HPDE6-E6E7 (cell line): Measurements from ENCODE around the gene BORCS5.

ENCODE experiments used
- DNase-seq: peaks from one replicate; pipeline ENCODE4 v3.0.0; 2011; ENCODE audit warnings: missing footprints; ENCODE audit errors: extremely low spot score

Gene BORCS5

DNA sequence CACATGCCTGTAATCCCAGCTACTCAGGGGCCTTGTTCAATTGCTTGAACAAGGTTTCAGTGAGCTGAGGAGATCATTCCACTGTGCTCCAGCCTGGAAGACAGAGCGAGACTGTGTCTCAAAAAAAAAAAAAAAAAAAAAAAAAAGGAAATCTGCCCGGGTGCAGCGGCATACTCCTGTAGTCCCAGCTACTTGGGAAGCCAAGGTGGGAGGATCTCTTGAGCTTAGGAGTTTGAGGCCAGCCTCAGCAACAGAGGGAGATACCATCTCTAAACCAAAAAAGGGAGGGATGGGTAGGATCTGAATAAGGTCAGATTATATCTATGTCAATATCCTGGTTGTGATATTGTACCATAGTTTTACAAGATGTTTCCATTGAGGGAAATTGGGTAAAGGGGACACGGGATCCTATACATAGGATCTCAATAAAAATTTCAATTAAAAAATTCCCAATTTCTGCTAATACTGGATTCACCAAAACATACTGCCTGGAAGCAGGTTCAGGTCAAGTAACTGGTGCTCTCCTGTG lies 76.4 kb downstream of the BORCS5 start:
- no peak for DNase-seq

DNA sequence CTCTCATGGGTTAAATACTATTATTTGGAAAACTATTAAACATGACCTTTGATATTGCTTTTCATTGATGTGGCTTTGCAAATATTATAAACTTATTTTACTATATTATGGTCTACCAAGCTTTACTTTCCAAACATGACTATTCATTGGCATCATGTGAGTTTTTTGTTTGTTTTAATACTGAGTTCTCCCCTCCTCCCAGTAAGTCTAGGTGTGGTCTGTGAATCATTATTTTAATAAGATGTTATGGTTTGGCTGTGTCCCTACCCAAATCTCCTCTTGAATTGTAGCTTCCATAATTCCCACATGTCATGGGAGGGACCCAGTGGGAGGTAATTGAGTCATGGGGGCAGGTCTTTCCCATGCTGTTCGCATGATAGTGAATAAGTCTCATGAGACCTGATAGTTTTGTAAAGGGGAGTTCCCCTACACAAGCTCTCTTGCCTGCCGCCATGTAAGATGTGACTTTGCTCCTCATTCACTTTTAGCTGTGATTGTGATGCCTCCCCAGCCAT lies 80.0 kb downstream of the BORCS5 start:
- DNase-seq, result no peak

DNA sequence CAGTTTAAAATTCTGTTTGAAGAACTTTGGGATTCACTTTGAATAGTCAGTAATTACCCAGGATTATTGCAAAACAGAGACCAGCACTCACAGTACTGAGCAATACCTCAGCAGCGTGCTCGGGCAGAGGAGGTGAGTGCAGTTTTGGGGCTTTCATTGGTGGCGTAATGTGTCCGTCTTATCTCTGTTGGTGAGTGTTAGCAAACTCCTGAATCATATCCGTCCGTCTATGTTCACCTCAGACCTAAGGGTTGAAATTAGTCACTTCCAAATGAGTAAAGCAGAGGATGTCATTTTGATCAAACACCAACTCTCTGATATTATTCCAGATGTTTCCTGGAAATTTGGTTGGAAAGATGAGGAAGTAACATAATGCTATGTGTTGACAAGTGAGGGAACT lies 82.8 kb downstream of the BORCS5 start:
- DNase-seq, result peak; percentile 85

DNA sequence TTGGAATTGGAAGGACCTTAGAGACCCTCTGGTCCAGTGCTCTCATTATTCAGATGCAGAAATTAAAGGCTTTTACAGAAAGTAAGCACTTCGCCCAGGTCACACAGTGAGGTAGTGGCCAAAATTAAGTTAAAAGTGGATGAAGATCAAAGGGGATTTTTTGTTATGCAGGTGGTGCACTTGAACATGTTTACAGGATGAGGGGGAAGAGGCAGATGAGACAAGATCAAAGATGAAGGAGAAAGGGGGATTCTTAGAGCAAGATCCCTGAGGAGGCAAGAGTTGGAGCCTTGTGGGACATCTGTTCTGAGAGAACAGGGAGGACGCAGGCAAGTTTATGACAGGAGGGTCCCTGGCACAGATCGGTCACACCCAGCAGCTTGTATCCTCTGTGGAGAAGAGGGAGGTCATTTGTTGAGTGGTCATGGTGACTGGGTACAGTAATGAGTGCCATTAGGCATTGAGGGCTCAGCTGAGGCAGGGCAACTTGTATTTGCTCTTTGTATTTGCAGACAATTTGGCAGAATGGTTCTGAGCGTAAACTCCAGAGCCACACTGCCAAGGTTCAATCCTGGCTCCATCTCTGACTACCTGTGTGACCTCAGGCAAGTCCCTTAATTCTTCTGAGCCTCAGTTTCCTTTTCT lies 84.0 kb downstream of the BORCS5 start:
- no peak for DNase-seq

DNA sequence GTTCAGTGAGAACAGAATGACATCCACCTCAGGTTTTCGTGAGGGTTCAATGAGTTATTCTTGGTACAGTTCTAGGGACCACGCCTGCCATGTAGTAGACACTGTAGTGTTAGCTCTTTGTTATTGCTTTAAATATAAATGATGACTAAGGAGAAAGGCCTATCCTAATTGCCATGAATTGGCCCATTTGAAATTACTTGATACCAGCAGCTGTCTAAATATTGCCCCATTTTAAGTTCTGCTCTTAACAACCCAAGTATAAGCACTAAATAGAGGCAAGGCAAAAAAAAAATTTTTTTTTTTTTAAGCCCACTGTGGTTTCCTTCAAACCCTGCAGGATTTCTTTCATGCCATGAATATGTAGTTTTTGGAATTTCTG lies 84.5 kb downstream of the BORCS5 start:
- DNase-seq, result no peak

DNA sequence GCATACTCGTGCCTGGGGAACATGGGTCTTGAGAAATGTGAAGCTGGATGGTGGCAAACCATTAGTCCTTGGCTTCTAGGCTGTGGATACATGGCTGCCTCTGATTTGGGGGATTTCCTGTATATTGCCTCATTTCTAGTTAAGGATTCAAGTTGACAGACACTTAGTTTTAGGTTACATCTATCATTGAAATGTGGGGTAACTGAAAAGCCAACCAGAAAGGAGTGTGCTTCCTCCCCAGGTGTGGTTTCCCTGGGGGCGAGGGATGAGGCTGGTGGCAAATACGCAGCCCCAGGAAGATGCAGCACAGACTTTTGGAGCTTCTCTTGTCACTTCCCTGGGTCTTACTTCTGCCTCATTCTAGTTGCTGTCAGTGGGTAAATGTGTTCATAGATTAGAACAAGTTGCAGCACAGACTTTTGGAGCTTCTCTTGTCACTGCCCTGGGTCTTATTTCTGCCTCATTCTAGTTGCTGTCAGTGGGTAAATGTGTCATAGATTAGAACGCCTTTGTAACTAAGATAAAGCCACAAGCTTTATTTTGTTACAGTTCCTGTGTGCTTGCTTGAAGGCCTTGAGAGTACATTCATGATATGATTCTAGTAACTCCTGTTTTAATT lies 85.1 kb downstream of the BORCS5 start:
- no peak for DNase-seq

DNA sequence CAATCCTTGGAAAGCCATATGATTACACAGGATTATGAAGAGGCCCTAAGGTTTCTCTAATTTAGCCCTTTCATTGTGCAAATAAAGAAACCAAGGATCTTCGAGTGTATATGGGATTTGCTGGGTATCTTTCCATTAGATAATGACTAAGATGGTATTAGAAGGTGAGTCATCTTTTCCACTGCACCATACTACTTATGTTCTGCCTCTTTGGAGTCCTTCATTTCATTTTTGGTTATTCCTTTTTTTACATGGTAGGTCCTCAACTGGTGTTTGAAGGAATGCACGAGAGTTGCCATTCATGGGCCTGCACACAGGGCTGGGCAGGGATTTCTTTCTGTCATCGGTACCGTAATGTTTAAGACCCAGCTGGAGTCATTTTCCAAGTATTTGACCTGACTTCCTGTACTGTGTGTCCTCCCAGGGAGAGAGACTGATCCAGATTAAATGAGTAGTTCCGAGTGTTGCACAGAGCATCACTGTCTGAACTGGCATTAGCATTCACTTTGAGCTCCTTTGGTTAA lies 85.7 kb downstream of the BORCS5 start:
- DNase-seq, result no peak

DNA sequence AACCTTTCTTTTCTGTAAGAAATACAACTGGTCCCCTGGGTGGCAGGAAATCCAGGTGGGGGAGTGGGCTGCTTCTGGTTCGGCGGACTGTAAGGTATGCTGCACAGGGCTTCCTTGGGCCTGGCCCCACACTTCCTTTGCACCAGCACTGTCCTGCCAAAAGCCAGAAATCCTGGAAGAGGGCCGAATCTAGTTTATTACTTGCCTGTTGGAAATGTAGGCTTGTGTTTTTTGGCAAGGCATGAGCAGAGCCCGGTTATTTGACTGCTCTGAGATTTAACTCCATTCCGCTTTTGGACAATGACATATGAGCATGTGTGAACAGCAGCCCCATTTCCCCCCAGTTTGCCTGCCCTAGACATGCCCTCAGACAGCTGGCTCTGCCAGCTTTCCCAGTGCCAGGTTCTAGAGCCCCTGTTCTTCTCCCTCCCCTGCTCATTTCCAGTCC lies 86.6 kb downstream of the BORCS5 start:
- DNase-seq, result no peak

DNA sequence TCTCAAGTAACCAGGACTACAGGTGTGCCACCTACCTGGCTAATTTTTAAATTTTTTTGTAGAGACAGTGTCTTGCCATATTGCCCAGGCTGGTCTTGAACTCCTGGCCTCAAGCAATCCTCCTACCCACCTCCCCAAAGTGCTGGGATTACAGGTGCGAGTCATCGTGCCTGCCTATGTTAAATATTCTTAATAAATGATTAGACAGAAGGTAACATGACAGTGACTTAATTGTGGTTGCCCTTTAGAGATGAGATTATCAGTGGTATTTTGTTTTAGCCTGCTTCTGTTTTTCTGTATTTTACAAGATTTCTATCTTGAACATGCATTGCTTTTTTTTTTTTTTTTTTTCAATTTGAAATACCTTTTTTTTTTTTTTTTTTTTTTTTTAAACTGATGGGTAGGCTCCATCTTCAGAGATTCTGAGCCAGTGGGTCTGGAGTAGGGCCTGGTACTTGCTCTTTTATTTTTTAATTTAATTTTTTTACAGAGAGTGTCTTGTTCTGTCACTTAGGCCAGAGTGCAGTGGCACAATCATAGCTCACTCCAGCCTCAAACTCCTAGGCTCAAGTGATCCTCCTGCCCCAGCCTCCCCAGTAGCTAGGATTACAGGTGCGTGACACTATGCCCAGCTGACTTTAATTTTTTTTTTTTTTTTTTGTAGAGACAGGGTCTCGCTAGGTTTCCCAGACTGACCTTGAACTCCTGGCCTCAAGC lies 88.4 kb downstream of the BORCS5 start:
- DNase-seq, result no peak

DNA sequence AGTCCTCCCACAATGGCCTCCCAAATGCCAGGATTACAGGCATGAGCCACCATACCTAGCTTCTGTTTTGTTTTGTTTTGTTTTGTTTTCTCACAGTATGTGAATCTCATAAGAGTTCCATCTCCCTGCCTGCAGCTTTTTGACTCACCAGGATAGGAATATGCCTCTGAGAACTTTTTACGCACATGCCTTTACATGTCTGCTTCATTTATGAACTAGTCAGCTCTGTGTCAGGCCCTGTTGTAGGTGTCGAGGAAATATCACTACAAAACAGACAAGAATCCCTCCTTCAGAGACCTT lies 89.0 kb downstream of the BORCS5 start:
- peak; percentile 75 for DNase-seq

DNA sequence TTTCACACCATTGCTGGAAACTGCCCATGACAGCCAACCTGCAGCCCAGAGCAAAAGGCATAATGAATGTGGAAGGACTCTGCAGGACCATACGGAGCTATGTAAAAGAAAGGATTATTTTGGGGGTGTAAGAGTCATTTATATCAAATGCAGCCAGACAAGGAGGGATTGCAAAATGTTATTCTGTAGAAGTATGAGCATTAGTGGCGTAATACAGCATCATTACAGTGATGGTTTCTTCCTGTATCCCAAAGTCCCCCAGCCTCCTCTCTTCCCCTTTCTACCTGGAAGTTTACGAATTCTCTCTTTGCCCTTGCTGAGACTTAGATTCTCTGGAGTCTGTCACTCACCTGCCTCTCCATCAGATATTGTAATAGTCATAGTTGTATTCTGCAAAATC lies 89.9 kb downstream of the BORCS5 start:
- DNase-seq, result no peak

DNA sequence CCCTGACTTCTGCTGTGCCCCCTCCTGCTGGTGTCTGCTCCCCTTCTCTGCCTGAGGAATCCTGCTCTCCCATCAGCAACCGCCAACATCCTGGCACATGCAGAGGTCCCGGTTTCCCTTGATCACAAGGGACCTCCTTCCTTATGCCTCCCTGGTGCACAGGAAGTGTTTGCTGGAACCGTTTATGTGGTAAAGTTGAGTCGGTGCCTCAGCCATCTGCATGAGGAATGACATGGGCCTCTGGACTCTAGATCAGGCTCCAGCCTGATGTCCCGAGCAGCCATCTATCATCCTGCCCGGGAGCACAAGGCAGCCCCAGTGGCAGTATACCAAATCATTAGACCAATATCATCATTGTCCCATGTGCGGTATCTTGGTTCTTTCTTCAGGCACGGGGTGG lies 90.4 kb downstream of the BORCS5 start:
- no peak for DNase-seq

DNA sequence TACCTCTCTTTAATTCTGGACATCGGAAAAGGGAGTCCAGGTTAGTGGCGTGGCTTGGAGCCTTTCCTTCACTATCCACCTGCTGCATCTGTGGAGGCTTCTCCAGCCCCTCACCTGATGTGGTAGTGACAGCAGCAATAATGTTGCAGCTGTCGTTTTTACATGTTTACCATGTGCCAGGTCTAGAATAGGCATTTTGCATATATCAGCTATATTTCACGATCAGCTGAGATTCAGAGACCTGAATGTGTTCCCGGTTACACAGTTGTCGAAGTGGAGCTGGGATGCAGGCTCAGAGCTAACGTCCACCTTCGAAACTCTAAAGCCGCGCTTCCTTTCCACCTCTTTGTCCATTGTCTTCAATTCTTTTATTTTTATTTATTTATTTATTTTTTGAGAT lies 91.0 kb downstream of the BORCS5 start:
- DNase-seq, result no peak

DNA sequence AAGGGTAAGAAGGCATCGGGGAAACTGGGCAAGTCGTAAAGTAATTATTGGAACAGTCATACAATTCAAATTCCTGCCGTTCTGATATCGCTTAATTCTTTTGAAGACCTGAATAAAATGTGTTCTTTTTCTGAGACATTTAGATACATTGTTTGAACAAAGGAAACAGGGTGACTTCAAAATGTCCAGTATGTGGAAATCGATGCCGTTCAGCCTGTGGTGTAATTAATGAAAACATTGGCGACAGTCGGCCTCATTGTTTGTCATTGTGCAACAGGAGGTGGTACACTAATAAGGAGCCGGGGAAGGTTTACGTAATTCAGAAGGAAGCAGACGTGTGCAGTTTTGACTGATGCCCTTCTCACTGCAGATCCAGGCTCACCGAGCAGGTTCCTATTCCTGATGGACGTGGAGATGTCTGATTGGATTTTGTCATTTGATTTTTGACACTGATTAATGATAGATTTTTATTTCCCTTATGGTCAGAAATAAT lies 92.7 kb downstream of the BORCS5 start:
- no peak for DNase-seq

DNA sequence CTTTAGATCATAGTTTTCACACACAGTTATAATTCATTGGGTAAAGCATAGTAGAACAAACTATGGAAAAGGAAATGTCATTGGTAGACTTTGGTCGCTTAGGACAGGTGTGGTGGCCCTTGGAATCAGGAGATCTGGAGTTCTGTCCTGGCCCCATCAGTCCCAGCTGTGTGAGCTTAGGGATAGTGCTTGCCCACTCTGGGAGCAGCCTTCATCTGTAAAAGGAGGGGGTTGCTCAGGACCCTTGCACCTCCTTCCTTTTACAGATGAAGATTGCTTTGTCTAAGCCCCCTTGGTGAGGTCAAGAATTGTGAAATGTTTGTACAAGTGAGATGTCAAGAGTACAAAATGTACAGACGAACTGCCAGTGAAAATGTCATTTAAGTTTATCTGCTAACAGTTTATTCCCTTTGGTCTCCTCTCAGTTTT lies 93.2 kb downstream of the BORCS5 start:
- no peak for DNase-seq

DNA sequence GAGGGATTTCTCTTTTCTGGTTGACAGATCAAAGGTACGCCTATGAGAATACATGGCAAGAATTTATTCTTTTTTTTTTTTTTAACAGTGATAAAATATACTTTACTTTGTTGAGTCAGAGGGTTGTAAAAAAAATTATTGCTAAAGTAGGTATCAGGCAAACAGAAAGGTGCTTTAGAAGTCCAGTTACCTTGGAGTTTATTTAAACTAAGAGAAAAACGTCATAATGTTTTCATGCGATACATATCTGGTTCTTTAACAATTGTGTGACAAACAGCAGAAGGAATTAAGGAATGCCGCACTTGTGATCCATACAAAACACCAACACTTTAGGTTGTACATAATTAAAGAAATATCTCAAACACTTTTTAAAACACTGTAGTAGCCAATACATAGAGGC lies 94.2 kb downstream of the BORCS5 start:
- no peak for DNase-seq

DNA sequence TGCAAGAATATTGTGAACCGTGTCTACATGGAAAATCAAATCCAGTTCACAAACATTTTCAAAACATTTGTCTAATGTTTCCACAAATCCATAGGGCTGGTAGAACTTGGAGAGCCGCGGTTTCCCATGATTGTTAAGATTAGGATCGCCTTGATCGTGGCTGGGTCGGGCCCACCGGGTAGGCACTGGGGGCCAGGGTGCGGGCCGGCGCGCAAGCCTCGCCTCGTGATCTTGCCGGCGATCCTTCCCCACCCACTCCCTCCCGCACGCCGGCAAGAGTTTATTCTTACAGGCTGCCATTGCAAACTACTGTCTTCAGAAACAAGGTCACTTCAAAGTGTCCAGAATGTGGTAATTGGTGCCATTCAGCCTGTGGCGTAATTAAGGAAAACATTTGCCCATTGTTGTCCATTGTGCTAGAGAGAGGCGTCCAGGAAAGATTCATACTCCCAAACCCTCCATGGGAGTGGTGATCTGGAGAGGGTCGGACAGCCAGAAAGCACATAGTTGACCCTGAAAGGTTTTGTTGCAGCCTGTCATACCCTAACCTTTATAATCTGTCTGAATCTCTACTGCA lies 95.5 kb downstream of the BORCS5 start:
- DNase-seq, result no peak

DNA sequence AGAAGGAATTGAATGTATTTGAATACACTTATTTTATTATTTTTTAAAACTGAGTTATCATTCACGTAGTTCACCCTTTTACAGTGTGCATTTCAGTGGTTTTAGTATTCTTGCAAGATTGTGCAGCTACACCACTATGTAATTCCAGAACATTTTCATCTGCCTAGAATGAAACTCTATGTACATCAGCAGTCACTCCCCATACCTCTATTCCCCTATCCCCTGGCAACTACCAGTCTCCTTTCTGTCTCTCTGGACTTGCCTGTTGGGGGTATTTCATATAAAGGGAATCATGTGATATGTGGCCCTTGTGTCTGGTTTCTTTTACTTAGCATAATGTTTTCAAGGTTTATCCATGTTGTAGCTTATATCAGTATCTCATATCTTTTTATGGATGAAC lies 96.8 kb downstream of the BORCS5 start:
- no peak for DNase-seq

DNA sequence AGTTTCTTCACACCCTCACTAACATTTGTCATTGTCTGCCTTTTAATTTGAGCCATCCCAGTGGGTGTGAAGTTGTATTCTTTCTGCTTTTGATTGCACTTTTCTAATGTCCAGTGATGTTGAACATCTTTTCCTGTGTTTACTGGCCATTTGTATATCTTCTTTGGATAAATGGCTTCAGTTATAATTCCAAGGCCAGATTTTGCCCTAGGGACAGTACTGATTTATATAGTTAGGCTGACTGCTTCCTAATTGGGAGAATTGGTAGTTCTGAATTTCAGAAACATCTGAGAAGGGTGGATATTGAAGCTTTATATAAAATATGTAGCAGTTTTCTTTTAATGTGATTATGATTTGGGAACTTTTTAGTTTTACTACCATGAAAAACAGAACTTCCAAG lies 97.4 kb downstream of the BORCS5 start:
- DNase-seq, result no peak

DNA sequence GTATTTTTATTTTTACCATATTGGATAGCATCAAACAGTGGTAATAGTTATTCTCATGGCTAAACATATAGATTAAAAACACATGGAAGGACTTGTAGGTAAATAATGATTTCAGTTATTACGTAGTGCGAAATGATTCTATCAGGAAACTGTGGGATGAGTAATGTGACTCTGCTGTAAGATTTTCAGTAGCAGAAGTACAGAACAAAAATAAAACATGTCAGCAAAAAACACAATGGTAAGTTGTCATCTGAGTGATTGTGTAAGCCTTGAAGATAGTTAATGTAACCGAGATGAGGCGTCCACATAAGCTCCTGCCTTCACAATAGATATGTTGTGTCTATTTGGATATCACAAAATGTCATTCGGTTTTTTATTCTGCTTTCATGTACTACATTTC lies 99.8 kb downstream of the BORCS5 start:
- DNase-seq, result no peak

DNA sequence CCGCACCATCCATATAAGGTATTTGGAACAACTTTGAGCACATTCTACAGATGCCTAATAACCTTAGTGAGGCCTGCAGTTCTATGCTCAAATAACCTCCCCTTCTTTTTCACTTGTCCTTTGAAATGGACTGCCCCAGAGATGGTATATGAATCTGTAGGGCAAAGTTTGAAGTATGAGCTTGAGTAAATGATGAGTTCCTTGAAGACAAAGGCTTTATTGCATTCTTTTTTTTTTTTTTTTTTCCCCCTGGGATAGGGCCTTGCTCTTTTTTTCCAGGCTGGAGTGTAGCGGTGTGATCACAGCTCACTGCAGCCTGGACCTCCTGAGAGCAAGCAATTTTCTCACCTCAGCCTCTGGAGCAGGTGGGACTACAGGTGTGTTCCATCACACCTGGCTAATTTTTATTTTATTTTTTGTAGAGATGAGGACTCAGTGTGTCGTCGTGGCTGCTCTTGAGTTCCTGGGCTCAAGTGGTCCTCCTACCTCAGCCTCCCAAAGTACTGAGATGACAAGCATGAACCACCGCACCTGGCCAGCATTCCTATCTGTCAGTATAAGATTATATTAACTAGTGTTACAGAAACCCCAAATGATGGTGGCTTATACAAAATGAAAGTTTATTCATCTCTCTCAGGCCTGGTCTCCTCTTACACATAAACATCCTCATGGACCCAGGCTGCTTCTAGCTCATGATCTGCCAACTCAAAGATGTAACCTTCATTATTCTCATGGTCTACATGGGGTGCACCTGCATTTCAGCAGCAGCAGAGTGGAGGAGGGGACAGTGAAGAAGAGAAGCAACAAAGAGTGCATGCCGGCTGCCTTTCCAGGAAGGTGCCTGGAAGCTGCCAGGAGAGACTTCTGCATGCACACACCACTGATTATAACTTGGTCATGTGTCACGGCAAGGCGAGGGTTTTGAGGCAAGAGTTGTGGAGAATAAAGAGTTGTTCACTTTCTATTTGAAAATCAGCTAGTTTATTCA lies 104.4 kb downstream of the BORCS5 start:
- no peak for DNase-seq
